ENCODE results near the gene LANCL2. TPM values are rescaled to one million over a fixed set of nuclear protein-coding genes. Genes with fewer than 3 reads are reported as not detected.
"Not testable (repeated sequence)": the region's sequence is repeated elsewhere in the genome, so short reads cannot be mapped to it uniquely, and the experiment has no call there.

LANCL2 gene
- total and polyA plus RNA-seq, 4 donors: 6.3 to 14.4 (median 9.9) TPM

- H3K9me3 ChIP-seq (ENCODE audit: control insufficient read depth in 4 of 4, insufficient read depth in 3 of 4, low read length in 3 of 4): no peaks in the 10 kb centered on the region
- H3K9ac ChIP-seq (ENCODE audit: insufficient read depth in 1 of 2, low read length in 2 of 2): no peak overlapping the region
- 88 to 89% methylated on average over 2 of the region's 2 CpGs for WGBS, 2 donors
- TF ChIP-seq CTCF (IDR thresholded peaks at IDR 0.05; ENCODE audit: control extremely low read depth, extremely low read depth): no peak
- no peak overlapping the region for H3K4me3 ChIP-seq
- no peaks in the 10 kb centered on the region for H3K27me3 ChIP-seq (ENCODE audit: control insufficient read depth in 3 of 3, insufficient read depth in 3 of 3, low read length in 2 of 3)
- DNase-seq (no peak), ATAC-seq (ENCODE audit: insufficient read depth, low FRiP score) (no peak)
- peaks cover 0 to 17% (median 11%) of the 10 kb centered on the region in 4 donors for H3K36me3 ChIP-seq (ENCODE audit: control insufficient read depth in 4 of 4, insufficient read depth in 4 of 4, low read length in 4 of 4)
- H3K27ac ChIP-seq (ENCODE audit: low read depth in 1 of 2, low read length in 1 of 2): no peak overlapping the region
- H3K4me1 ChIP-seq (ENCODE audit: control insufficient read depth in 5 of 5, insufficient read depth in 5 of 5, low read length in 5 of 5): no peaks in the 10 kb centered on the region
Measured at GRCh38 chr7:55400191-55400590, 35.1 kb downstream of the LANCL2 start.

DNA sequence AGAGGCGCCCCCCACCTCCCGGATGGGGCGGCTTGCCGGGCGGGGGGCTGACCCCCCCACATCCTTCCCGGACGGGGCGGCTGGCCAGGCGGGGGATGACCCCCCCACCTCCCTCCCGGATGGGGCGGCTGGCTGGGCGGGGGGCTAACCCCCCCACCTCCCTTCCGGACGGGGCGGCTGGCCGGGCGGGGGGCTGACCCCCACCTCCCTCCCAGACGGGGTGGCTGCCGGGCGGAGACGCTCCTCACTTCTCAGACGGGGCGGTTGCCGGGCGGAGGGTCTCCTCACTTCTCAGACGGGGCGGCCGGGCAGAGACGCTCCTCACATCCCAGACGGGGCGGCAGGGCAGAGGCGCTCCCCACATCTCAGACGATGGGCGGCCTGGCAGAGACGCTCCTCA, 37.4 kb downstream of the LANCL2 start:
- not testable (repeated sequence) for DNase-seq; H3K27me3 ChIP-seq (ENCODE audit: control insufficient read depth in 3 of 3, insufficient read depth in 3 of 3, low read length in 2 of 3); H3K9me3 ChIP-seq (ENCODE audit: control insufficient read depth in 4 of 4, insufficient read depth in 3 of 4, low read length in 3 of 4); H3K9ac ChIP-seq (ENCODE audit: insufficient read depth in 1 of 2, low read length in 2 of 2); H3K4me3 ChIP-seq; H3K4me1 ChIP-seq (ENCODE audit: control insufficient read depth in 5 of 5, insufficient read depth in 5 of 5, low read length in 5 of 5); H3K27ac ChIP-seq (ENCODE audit: low read depth in 1 of 2, low read length in 1 of 2); ATAC-seq (ENCODE audit: insufficient read depth, low FRiP score)
- 90 to 98% methylated on average over 11 to 34 of the region's 35 CpGs for WGBS, 2 donors
- peaks cover 0 to 22% (median 17%) of the 10 kb centered on the region in 4 donors for H3K36me3 ChIP-seq (ENCODE audit: control insufficient read depth in 4 of 4, insufficient read depth in 4 of 4, low read length in 4 of 4)

- Histone ChIP-seq H3K9me3 (ENCODE audit: control insufficient read depth in 4 of 4, insufficient read depth in 3 of 4, low read length in 3 of 4) (no peaks in the 10 kb centered on the region), H3K36me3 (ENCODE audit: control insufficient read depth in 4 of 4, insufficient read depth in 4 of 4, low read length in 4 of 4) (peaks cover 0 to 29% (median 18%) of the 10 kb centered on the region in 4 donors), H3K9ac (ENCODE audit: insufficient read depth in 1 of 2, low read length in 2 of 2) (no peak overlapping the region), H3K4me3 (no peak overlapping the region), H3K4me1 (ENCODE audit: control insufficient read depth in 5 of 5, insufficient read depth in 5 of 5, low read length in 5 of 5) (no peaks in the 10 kb centered on the region), H3K27ac (ENCODE audit: low read depth in 1 of 2, low read length in 1 of 2) (no peak overlapping the region), H3K27me3 (ENCODE audit: control insufficient read depth in 3 of 3, insufficient read depth in 3 of 3, low read length in 2 of 3) (no peaks in the 10 kb centered on the region)
- no peak for DNase-seq
- WGBS, 2 donors: 92 to 95% methylated on average over 16 of the region's 16 CpGs
- no peak for TF ChIP-seq CTCF (IDR thresholded peaks at IDR 0.05; ENCODE audit: control extremely low read depth, extremely low read depth)
- no peak for ATAC-seq (ENCODE audit: insufficient read depth, low FRiP score)
Measured at GRCh38 chr7:55405856-55406541, 40.9 kb downstream of the LANCL2 start.

DNA sequence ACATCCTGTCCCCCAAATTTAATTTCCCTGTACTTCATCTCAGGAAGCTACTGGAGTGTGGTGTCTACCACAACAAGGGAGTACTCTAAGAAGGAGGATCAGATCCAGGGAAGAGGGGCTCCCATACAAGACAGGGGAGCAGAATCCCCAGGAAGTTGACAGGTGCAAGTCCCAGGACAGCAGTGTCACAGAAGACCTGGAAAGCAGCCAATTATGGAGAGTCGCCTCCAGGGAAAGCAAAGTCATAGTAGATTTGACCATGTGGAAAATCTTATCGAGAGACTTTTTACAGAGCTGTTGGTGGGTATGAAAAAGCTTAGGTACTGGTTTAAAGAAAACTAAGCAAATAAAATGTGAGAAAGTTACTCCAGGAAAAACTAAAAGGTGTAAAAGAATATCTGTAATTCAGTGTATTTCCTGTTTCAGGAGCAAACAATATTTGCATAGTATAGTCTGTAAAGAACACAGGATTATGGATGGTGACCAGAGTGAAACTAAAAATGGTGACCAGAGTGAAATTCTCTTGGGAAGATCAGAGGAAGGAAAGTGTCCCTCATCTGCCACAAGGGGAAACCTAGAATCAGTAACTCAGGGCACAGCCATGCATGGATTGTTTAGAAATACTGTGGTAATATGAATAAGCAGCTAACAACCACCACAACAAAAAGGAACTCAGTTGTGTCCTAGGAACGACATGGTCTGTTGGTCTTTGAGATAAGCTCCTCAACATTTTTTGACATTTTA, 44.5 kb downstream of the LANCL2 start:
- Histone ChIP-seq H3K27ac (ENCODE audit: low read depth in 1 of 2, low read length in 1 of 2) (no peak overlapping the region), H3K4me3 (no peak overlapping the region), H3K36me3 (ENCODE audit: control insufficient read depth in 4 of 4, insufficient read depth in 4 of 4, low read length in 4 of 4) (peaks cover 7 to 21% (median 14%) of the 10 kb centered on the region in 4 donors), H3K4me1 (ENCODE audit: control insufficient read depth in 5 of 5, insufficient read depth in 5 of 5, low read length in 5 of 5) (no peaks in the 10 kb centered on the region), H3K27me3 (ENCODE audit: control insufficient read depth in 3 of 3, insufficient read depth in 3 of 3, low read length in 2 of 3) (no peaks in the 10 kb centered on the region), H3K9ac (ENCODE audit: insufficient read depth in 1 of 2, low read length in 2 of 2) (no peak overlapping the region), H3K9me3 (ENCODE audit: control insufficient read depth in 4 of 4, insufficient read depth in 3 of 4, low read length in 3 of 4) (no peaks in the 10 kb centered on the region)
- DNase-seq (no peak), ATAC-seq (ENCODE audit: insufficient read depth, low FRiP score) (no peak)
- WGBS, 2 donors: 57 to 70% methylated on average over 3 of the region's 3 CpGs
- TF ChIP-seq CTCF (IDR thresholded peaks at IDR 0.05; ENCODE audit: control extremely low read depth, extremely low read depth): no peak
